H1 (cell line): ENCODE measurements around the gene MT1H. TPM values are rescaled to one million over a fixed set of nuclear protein-coding genes. Genes with fewer than 3 reads are reported as not detected.

Source experiments
- CTCF ChIA-PET: fragments of 300-600 bp; sonication (Branson Sonifier 250); formaldehyde crosslinking; loops from one replicate; lab custom pipeline; 2021; ENCODE audit not compliant: partially characterized antibody; lab: Charles Lee
- POLR2A ChIA-PET: fragments of 300-600 bp; sonication (Branson Sonifier 250); formaldehyde crosslinking; loops from one replicate; lab custom pipeline; 2021; ENCODE audit warnings: inconsistent platforms; ENCODE audit not compliant: partially characterized antibody; lab: Charles Lee
- DNase-seq, 2 experiments: peaks; one replicate each; pipeline versions ENCODE4 v3.0.0 to v3.0.0-alpha.2; 2010 to 2022; ENCODE audit warnings: low spot score in 2 of 2, low read depth in 1 of 2, mixed read lengths in 1 of 2
- FAIRE-seq: peaks from 2 replicates; lab custom pipeline; 2011; peaks lifted over from hg19 to GRCh38; lab: Jason Lieb, UNC
- H2AFZ ChIP-seq: 2 replicates; pipeline ENCODE4 v1.8.1; 2012; ENCODE audit warnings: low read length, inconsistent platforms
- H2AK5ac ChIP-seq: 2 replicates; pipeline ENCODE4 v1.6.1; 2013; ENCODE audit warnings: low read depth, low read length
- H2BK120ac ChIP-seq: replicated peaks from 2 replicates; pipeline ENCODE3; 2013; ENCODE audit warnings: low read depth, low read length, inconsistent platforms
- H2BK12ac ChIP-seq: 2 replicates; pipeline ENCODE4 v1.6.1; 2013; ENCODE audit warnings: low read depth, low read length
- H2BK15ac ChIP-seq: 2 replicates; pipeline ENCODE4 v1.6.1; 2013; ENCODE audit warnings: low read length
- H2BK20ac ChIP-seq: 2 replicates; pipeline ENCODE4 v1.6.1; 2013; ENCODE audit warnings: low read length
- H2BK5ac ChIP-seq: 2 replicates; pipeline ENCODE4 v1.6.1; 2013; ENCODE audit warnings: low read depth, low read length
- H3K14ac ChIP-seq: 2 replicates; pipeline ENCODE4 v1.6.1; 2013; ENCODE audit warnings: inconsistent platforms; ENCODE audit not compliant: insufficient read length
- H3K18ac ChIP-seq: 2 replicates; pipeline ENCODE4 v1.6.1; 2013; ENCODE audit warnings: low read length; ENCODE audit errors: extremely low read depth
- H3K23ac ChIP-seq: 2 replicates; pipeline ENCODE4 v1.6.1; 2013; ENCODE audit warnings: inconsistent platforms; ENCODE audit not compliant: insufficient read length
- H3K23me2 ChIP-seq: 2 replicates; pipeline ENCODE4 v1.6.1; 2013; ENCODE audit warnings: low read depth, low read length
- H3K27ac ChIP-seq: 2 replicates; pipeline ENCODE4 v1.6.1; 2011; ENCODE audit warnings: low read depth, low read length, inconsistent platforms
- H3K27me3 ChIP-seq, 4 experiments: replicated peaks in 1 of 4; 1 replicate in 1 of 4; 2 replicates in 3 of 4; pipeline versions ENCODE4 v1.6.1 to v1.8.1; 2011 to 2013; ENCODE audit warnings: low read length in 3 of 4, mild to moderate bottlenecking in 3 of 4, inconsistent platforms in 2 of 4, mixed read lengths in 2 of 4, moderate library complexity in 1 of 4; ENCODE audit not compliant: control insufficient read depth in 3 of 4, insufficient read depth in 3 of 4; ENCODE audit errors: extremely low read depth in 1 of 4
- H3K36me3 ChIP-seq, 4 experiments: 2 replicates each; pipeline versions ENCODE4 v1.6.1 to v1.8.1; 2011 to 2013; ENCODE audit warnings: mild to moderate bottlenecking in 4 of 4, low read length in 3 of 4, moderate library complexity in 2 of 4, control low read depth in 1 of 4, inconsistent platforms in 1 of 4; ENCODE audit not compliant: insufficient read depth in 4 of 4, control insufficient read depth in 2 of 4
- H3K4ac ChIP-seq: replicated peaks from 2 replicates; pipeline ENCODE3; 2013; ENCODE audit warnings: low read length, low read depth, mixed read lengths, inconsistent platforms; ENCODE audit not compliant: insufficient read length
- H3K4me1 ChIP-seq, 4 experiments: replicated peaks in 1 of 4; 1 replicate in 1 of 4; 2 replicates in 3 of 4; pipeline versions ENCODE4 v1.6.1 to v1.8.1; 2011 to 2013; ENCODE audit warnings: low read length in 3 of 4, inconsistent platforms in 2 of 4, mixed read lengths in 1 of 4; ENCODE audit not compliant: insufficient read depth in 4 of 4, control insufficient read depth in 3 of 4
- H3K4me2 ChIP-seq, 2 experiments: 2 replicates each; pipeline versions ENCODE4 v1.6.1 to v1.8.1; 2011 to 2013; ENCODE audit warnings: low read depth in 2 of 2, low read length in 2 of 2, control low read depth in 1 of 2, inconsistent platforms in 1 of 2, mild to moderate bottlenecking in 1 of 2; ENCODE audit not compliant: insufficient read depth in 1 of 2
- H3K4me3 ChIP-seq, 4 experiments: fragments of 200-600, 300-600 bp in 1 of 4; sonication (generic), shearing (Covaris generic), sonication (Bioruptor Twin) in 1 of 4; 2 replicates each; pipeline versions ENCODE4 v1.5.1 to v1.8.1; 2011 to 2016; ENCODE audit warnings: low read length in 4 of 4, low read depth in 3 of 4, control low read depth in 2 of 4, inconsistent platforms in 2 of 4, mild to moderate bottlenecking in 2 of 4, mixed read lengths in 1 of 4, moderate library complexity in 1 of 4; ENCODE audit not compliant: insufficient read depth in 2 of 4; ENCODE audit errors: extremely low read depth in 1 of 4
- H3K56ac ChIP-seq: replicated peaks from 2 replicates; pipeline ENCODE3; 2013; ENCODE audit warnings: low read depth, mild to moderate bottlenecking, mixed read lengths, low read length, inconsistent platforms; ENCODE audit not compliant: insufficient read length
- H3K79me1 ChIP-seq: 2 replicates; pipeline ENCODE4 v1.6.1; 2013; ENCODE audit warnings: low read depth, low read length, control low read depth
- H3K79me2 ChIP-seq, 2 experiments: 2 replicates each; pipeline versions ENCODE4 v1.6.1 to v1.8.1; 2012 to 2013; ENCODE audit warnings: low read length in 2 of 2, mild to moderate bottlenecking in 2 of 2, inconsistent platforms in 1 of 2; ENCODE audit not compliant: insufficient read depth in 2 of 2, control insufficient read depth in 1 of 2
- H3K9ac ChIP-seq, 4 experiments: replicated peaks in 1 of 4; 1 replicate in 1 of 4; 2 replicates in 3 of 4; pipeline versions ENCODE4 v1.6.1 to v1.8.1; 2011 to 2013; ENCODE audit warnings: low read depth in 3 of 4, low read length in 3 of 4, control low read depth in 2 of 4, mild to moderate bottlenecking in 2 of 4, moderate library complexity in 2 of 4, inconsistent platforms in 1 of 4; ENCODE audit errors: extremely low read depth in 1 of 4
- H3K9me3 ChIP-seq, 2 experiments: 2 replicates each; pipeline versions ENCODE4 v1.6.1 to v1.8.1; 2012 to 2013; ENCODE audit warnings: mild to moderate bottlenecking in 2 of 2, moderate library complexity in 2 of 2, control low read depth in 1 of 2, inconsistent platforms in 1 of 2, low read depth in 1 of 2, low read length in 1 of 2, mixed read lengths in 1 of 2; ENCODE audit not compliant: insufficient read depth in 2 of 2
- H4K20me1 ChIP-seq, 2 experiments: replicated peaks in 1 of 2; 2 replicates each; pipeline versions ENCODE3 to v1.8.1; 2011 to 2013; ENCODE audit warnings: inconsistent platforms in 2 of 2, low read length in 2 of 2, mild to moderate bottlenecking in 1 of 2; ENCODE audit not compliant: insufficient read depth in 2 of 2, control insufficient read depth in 1 of 2
- H4K5ac ChIP-seq: 2 replicates; pipeline ENCODE4 v1.6.1; 2013; ENCODE audit warnings: low read length, low read depth, mixed read lengths, inconsistent platforms; ENCODE audit not compliant: insufficient read length
- H4K8ac ChIP-seq: 2 replicates; pipeline ENCODE4 v1.8.0; 2013; ENCODE audit warnings: mild to moderate bottlenecking, moderate library complexity, low read length, inconsistent platforms; ENCODE audit not compliant: insufficient read depth; ENCODE audit errors: extremely low read depth
- H4K91ac ChIP-seq: replicated peaks from 2 replicates; pipeline ENCODE3; 2013; ENCODE audit warnings: low read length, mixed read lengths, inconsistent platforms; ENCODE audit not compliant: insufficient read length
- GTF2F1 ChIP-seq: IDR thresholded peaks from 2 replicates; pipeline ENCODE4 v1.6.1; 2012; ENCODE audit warnings: low read depth, low read length, improper control_type of control experiment, borderline replicate concordance
- NRF1 ChIP-seq: IDR thresholded peaks from 2 replicates; pipeline ENCODE4 v1.6.1; 2011; ENCODE audit warnings: mild to moderate bottlenecking, low read depth, low read length, improper control_type of control experiment
- RNF2 ChIP-seq: fragments of 200-900, 300-1000 bp; sonication (generic); IDR thresholded peaks from 2 replicates; pipeline ENCODE4 v1.7.1; 2016; ENCODE audit warnings: borderline replicate concordance, low read depth, mild to moderate bottlenecking, antibody characterized with exemption, low read length; ENCODE audit not compliant: poor library complexity, severe bottlenecking; ENCODE audit errors: missing control alignments
- WGBS, 2 experiments: shearing (Covaris generic) in 1 of 2; methylation state at CpG; one replicate each; pipeline versions ENCODE4 v1.1.6 to v1.1.7; 2013 to 2015; ENCODE audit warnings: low lambda C conversion rate in 2 of 2, mixed read lengths in 2 of 2, inconsistent platforms in 1 of 2, low coverage in 1 of 2, missing lambda C conversion rate in 1 of 2; ENCODE audit not compliant: insufficient replicate concordance in 2 of 2, insufficient coverage in 1 of 2, insufficient read length in 1 of 2; ENCODE audit errors: extremely low coverage in 1 of 2, missing lambda C conversion rate in 1 of 2; 5-methylcytosine and 5-hydroxymethylcytosine counted together
- polyA plus RNA-seq, 7 experiments: library from polyadenylated mRNA; depleted of rRNA in 3 of 7; stranded (reverse) in 5 of 7; unstranded in 2 of 7; fragments of >200 nt in 5 of 7; fragments of 200-250 nt in 2 of 7; gene quantifications; 1 replicate in 5 of 7; 2 replicates in 1 of 7; 4 replicates in 1 of 7; pipeline versions ENCODE4 v1.2.1 to v1.2.3, GENCODE V29; 2011 to 2013; ENCODE audit warnings: missing spikeins in 2 of 7, mixed read lengths in 2 of 7
- total RNA-seq: library from RNA; stranded (reverse); fragmentation: NEBNext Ultra II Directional; extraction: Animal tissue kit (Norgen Biotek cat#: 25700); gene quantifications from 2 replicates; pipeline ENCODE4 v1.2.1, GENCODE V29; 2021

The MT1H gene
- total and polyA plus RNA-seq, 2 of the 8 experiments (the other 6 are each of a cell fraction or from before 2014, with no cell fraction given) = 11.9 to 95.7 TPM

DNA sequence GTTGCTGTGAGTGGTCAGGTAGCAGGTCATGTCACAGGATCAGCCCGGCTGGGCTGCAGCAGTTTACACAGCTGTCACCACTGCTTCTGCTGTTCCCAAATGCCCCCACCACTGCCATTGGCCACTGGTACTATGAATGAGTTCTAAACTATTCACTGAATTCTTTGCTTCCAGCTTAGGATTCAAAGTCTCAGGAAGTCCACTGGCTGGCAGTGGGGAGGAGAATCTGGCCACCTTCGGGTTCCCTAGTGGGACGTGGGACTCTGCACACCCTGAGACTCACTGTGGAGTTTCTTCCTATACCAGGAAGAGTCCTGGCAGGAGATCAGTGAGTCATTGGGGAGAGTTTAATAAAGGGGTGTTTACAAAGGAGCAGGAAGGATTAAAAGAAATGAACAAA lies 19.6 kb downstream of the MT1H start:
- no peaks in the 10 kb centered on the region for H3K4me1 ChIP-seq
- ChIA-PET POLR2A (interaction anchor here (2.7 kb wide), 1 partner anchor 13 kb away, joined by 10 read pairs; no protein-coding TSS in a partner anchor), CTCF (interaction anchor here (0.8 to 2.9 kb wide), 10 partner anchors 9 to 173 kb away, joined by 3 to 10 read pairs (median 4); partner anchors contain the start of gene MT1E)
- H4K20me1 ChIP-seq = no peaks in the 10 kb centered on the region
- H3K18ac ChIP-seq = no peak overlapping the region
- no peak overlapping the region for H3K23ac ChIP-seq
- no peak for FAIRE-seq
- H2BK20ac ChIP-seq = no peak overlapping the region
- H3K14ac ChIP-seq = no peak overlapping the region
- no peak overlapping the region for H2BK5ac ChIP-seq
- H3K9ac ChIP-seq = no peak overlapping the region
- H2BK12ac ChIP-seq = no peak overlapping the region
- no peak for DNase-seq
- no peak overlapping the region for H2BK120ac ChIP-seq
- no peaks in the 10 kb centered on the region for H3K9me3 ChIP-seq
- no peak overlapping the region for H3K4me2 ChIP-seq
- H3K27ac ChIP-seq = no peak overlapping the region
- no peak overlapping the region for H2AK5ac ChIP-seq
- no peak for TF ChIP-seq GTF2F1
- no peak for TF ChIP-seq RNF2
- TF ChIP-seq NRF1 = no peak
- H3K79me1 ChIP-seq = no peaks in the 10 kb centered on the region
- no peak overlapping the region for H4K91ac ChIP-seq
- no peak overlapping the region for H2BK15ac ChIP-seq
- H3K27me3 ChIP-seq = no peaks in the 10 kb centered on the region
- H3K23me2 ChIP-seq = no peaks in the 10 kb centered on the region
- H3K56ac ChIP-seq = no peak overlapping the region
- no peak overlapping the region for H4K5ac ChIP-seq
- H4K8ac ChIP-seq = no peak overlapping the region
- WGBS, 2 experiments = 80% methylated on average over 3 of the region's 3 CpGs; no CpG with 5 or more reads in 1 of the 2 experiments
- H2AFZ ChIP-seq = no peak overlapping the region
- no peaks in the 10 kb centered on the region for H3K36me3 ChIP-seq
- no peak overlapping the region for H3K4me3 ChIP-seq
- no peaks in the 10 kb centered on the region for H3K79me2 ChIP-seq
- no peak overlapping the region for H3K4ac ChIP-seq
